Measurements from ENCODE around the gene CXCL12. TPM values are rescaled to one million over a fixed set of nuclear protein-coding genes. Genes with fewer than 3 reads are reported as not detected.

The CXCL12 gene
- total RNA-seq, 4 donors from 2014 or later, result 44.7 to 81.2 (median 56.9) TPM

DNA sequence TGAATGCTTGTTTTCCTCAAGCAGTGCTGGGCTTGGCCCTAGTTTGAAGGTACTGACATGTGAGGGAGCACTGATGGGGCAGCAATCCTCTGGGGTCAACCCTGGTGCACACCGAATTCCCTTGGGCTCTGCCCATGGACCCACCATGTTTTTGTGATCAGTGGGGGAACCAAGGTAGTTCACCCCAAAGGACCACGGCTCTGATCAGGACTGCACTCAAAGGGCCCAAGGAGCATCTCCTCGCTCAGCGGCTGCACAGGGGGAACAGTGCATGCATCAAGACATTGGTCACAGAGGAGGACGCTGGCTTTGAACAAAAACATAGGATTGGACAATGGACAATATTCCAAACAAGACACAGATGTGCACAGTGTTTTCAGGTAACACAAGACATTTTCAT is 12.7 kb downstream of the CXCL12 start:
- ATAC-seq, result no peak
- no peak overlapping the region for H3K4me3 ChIP-seq
- peaks cover 0 to 7% (median 0%) of the 10 kb centered on the region in 3 donors for H3K4me1 ChIP-seq
- TF ChIP-seq, protein P1, sequence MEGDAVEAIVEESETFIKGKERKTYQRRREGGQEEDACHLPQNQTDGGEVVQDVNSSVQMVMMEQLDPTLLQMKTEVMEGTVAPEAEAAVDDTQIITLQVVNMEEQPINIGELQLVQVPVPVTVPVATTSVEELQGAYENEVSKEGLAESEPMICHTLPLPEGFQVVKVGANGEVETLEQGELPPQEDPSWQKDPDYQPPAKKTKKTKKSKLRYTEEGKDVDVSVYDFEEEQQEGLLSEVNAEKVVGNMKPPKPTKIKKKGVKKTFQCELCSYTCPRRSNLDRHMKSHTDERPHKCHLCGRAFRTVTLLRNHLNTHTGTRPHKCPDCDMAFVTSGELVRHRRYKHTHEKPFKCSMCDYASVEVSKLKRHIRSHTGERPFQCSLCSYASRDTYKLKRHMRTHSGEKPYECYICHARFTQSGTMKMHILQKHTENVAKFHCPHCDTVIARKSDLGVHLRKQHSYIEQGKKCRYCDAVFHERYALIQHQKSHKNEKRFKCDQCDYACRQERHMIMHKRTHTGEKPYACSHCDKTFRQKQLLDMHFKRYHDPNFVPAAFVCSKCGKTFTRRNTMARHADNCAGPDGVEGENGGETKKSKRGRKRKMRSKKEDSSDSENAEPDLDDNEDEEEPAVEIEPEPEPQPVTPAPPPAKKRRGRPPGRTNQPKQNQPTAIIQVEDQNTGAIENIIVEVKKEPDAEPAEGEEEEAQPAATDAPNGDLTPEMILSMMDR (IDR thresholded peaks at IDR 0.05), result no peak
- TF ChIP-seq POLR2AphosphoS5 (IDR thresholded peaks at IDR 0.05), result no peak
- no peak for TF ChIP-seq EP300 (IDR thresholded peaks at IDR 0.05)
- no peak for TF ChIP-seq POLR2A (IDR thresholded peaks at IDR 0.05)
- no peaks in the 10 kb centered on the region for H3K9me3 ChIP-seq
- peaks cover 3% of the 10 kb centered on the region for H3K27me3 ChIP-seq
- 88 to 100% methylated on average over 2 to 5 of the region's 5 CpGs for WGBS, 2 donors (ENCODE audit: low coverage in 1 of 2)
- peaks cover 0 to 48% of the 10 kb centered on the region in 2 donors for H3K36me3 ChIP-seq
- H3K27ac ChIP-seq, result no peak overlapping the region

DNA sequence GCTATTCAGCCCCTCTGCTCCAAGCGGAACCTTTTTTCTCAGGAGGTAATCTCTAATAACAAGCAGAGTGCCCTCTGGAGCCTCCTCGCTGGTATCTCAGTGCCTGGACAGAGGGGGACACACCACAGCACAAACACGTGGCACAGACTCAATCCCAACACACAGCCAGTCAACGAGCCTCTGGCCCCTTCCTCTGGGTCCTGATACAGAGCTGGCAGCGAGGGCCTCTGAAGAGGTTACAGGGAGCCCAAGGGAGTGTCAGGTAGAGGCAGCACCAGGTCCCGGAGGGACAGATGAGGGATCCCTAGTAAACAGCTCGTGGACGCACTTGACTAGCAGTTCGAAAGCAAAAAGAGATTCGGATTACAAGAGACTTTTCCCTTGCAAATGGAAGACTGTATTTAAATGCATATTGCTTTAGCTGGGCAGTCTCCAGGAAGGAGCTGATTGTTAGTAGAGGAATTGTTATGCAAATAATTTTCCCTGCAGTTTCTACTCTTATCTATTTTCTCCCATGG is 14.1 kb downstream of the CXCL12 start:
- TF ChIP-seq, protein P1 (IDR thresholded peaks at IDR 0.05), result no peak
- TF ChIP-seq POLR2AphosphoS5 (IDR thresholded peaks at IDR 0.05) (no peak), EP300 (IDR thresholded peaks at IDR 0.05) (no peak), POLR2A (IDR thresholded peaks at IDR 0.05) (no peak)
- Histone ChIP-seq H3K4me3 (no peak overlapping the region), H3K27ac (no peak overlapping the region), H3K27me3 (peaks cover 3% of the 10 kb centered on the region), H3K36me3 (peaks cover 0 to 46% of the 10 kb centered on the region in 2 donors), H3K9me3 (no peaks in the 10 kb centered on the region), H3K4me1 (peaks cover 0 to 7% (median 0%) of the 10 kb centered on the region in 3 donors)
- ATAC-seq, result no peak
- WGBS, 2 donors (ENCODE audit: low coverage in 1 of 2), result 77 to 87% methylated on average over 3 to 5 of the region's 10 CpGs

DNA sequence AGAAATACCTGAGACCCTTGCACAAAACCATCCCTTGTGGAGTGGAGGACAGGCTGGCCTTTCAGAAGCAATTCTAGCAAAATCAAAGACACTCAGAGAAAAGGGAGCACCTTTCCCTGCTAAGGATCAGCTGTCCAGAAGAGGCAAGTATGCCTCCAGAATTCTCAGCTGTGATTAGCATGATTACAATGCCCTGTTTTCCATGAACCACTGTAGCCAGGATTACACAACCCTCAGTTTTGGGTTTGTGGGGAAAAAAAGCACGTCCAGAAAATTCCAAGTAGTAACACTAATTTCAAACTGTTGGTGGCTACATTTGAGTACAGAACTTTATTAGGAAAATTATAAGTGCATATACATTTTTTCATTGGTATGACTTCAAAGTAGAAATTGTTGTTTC is 15.0 kb downstream of the CXCL12 start:
- Histone ChIP-seq H3K4me1 (peaks cover 0 to 7% (median 0%) of the 10 kb centered on the region in 3 donors), H3K9me3 (no peaks in the 10 kb centered on the region), H3K36me3 (peaks cover 0 to 38% of the 10 kb centered on the region in 2 donors), H3K27ac (no peak overlapping the region), H3K27me3 (peaks cover 3% of the 10 kb centered on the region), H3K4me3 (no peak overlapping the region)
- 36 to 67% methylated on average over 1 of the region's 1 CpG for WGBS, 2 donors (ENCODE audit: low coverage in 1 of 2)
- no peak for ATAC-seq
- TF ChIP-seq, protein P1 (IDR thresholded peaks at IDR 0.05), result no peak
- no peak for TF ChIP-seq POLR2A (IDR thresholded peaks at IDR 0.05)
- TF ChIP-seq EP300 (IDR thresholded peaks at IDR 0.05), result no peak
- no peak for TF ChIP-seq POLR2AphosphoS5 (IDR thresholded peaks at IDR 0.05)

DNA sequence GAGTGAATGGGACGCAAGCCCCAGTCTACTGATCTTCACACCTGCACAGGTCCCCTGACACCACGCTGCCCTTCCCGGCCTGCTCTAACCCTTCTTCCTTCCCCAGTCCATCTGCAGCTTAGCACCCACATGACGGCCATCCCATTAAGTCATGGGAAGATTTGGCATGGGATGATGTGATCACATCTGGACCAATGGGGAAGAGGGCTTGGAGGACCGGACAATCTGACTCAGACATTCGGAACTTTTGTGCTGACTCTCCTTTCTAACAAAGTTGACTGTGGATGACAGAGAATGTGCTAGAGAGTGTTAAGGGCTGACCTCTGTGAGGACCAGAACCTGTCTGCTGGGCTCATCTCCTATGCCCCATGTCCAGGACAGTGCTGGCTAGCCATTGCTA is 15.6 kb downstream of the CXCL12 start:
- Histone ChIP-seq H3K4me1 (peaks cover 0 to 7% (median 0%) of the 10 kb centered on the region in 3 donors), H3K36me3 (peaks cover 0 to 32% of the 10 kb centered on the region in 2 donors), H3K9me3 (no peaks in the 10 kb centered on the region), H3K27me3 (peaks cover 2% of the 10 kb centered on the region), H3K27ac (no peak overlapping the region), H3K4me3 (no peak overlapping the region)
- WGBS, 2 donors (ENCODE audit: low coverage in 1 of 2), result 79% methylated on average over 2 of the region's 6 CpGs; no CpG with 5 or more reads in 1 of the 2 donors
- no peak for ATAC-seq
- TF ChIP-seq POLR2A (IDR thresholded peaks at IDR 0.05) (no peak), POLR2AphosphoS5 (IDR thresholded peaks at IDR 0.05) (no peak), EP300 (IDR thresholded peaks at IDR 0.05) (no peak)
- TF ChIP-seq, protein P1 (IDR thresholded peaks at IDR 0.05), result no peak

DNA sequence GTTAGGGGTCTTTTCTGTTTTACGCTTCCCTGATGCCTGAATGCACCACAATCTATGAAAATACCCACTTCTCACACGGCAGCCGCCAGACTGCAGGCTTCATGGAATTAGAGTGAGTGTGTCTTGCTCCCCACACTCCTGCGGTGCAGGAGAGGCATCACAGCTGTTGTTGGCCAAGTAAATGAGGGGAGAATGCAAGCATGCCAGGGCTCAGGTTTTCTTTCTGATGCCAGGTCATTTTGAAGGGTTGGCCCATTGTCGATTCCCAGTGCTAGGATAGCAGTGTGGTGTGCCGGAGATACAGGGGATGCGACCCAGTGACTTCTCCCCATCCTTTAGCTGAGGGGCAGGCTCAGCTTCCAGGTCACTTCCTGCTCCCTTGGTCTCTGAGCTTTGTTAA is 16.3 kb downstream of the CXCL12 start:
- H3K36me3 ChIP-seq, result peaks cover 0 to 26% of the 10 kb centered on the region in 2 donors
- H3K27me3 ChIP-seq, result no peaks in the 10 kb centered on the region
- WGBS, 2 donors (ENCODE audit: low coverage in 1 of 2), result 50% methylated on average over 2 of the region's 7 CpGs; no CpG with 5 or more reads in 1 of the 2 donors
- TF ChIP-seq POLR2AphosphoS5 (IDR thresholded peaks at IDR 0.05) (no peak), EP300 (IDR thresholded peaks at IDR 0.05) (no peak), POLR2A (IDR thresholded peaks at IDR 0.05) (no peak)
- TF ChIP-seq, protein P1 (IDR thresholded peaks at IDR 0.05), result no peak
- no peak overlapping the region for H3K27ac ChIP-seq
- H3K4me1 ChIP-seq, result peaks cover 0 to 7% (median 0%) of the 10 kb centered on the region in 3 donors
- no peaks in the 10 kb centered on the region for H3K9me3 ChIP-seq
- no peak for ATAC-seq
- no peak overlapping the region for H3K4me3 ChIP-seq
